ENCODE data around the gene STAMBP.

DNA sequence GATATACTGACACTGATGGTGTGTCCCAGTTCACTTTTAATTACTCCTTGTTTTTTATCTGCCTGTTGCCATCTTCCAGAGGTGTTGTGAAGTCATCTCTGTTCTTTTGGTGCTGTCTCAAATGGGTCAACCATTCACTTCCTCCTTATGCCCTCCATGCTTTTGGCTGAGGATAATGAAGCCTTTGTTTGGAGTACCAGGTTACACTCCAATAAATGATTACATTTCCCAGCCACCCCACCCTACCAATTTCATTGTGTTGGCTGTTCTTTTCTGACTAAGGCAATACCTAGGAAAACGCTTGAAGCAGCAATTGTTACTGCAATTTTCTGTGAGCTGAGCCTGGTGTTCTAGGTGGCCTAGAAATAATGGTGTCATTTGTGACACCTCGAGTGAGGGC, 34.2 kb downstream of the STAMBP start:
- no peak for TF ChIP-seq POLR2A (IDR thresholded peaks at IDR 0.05)
- TF ChIP-seq, protein P1, sequence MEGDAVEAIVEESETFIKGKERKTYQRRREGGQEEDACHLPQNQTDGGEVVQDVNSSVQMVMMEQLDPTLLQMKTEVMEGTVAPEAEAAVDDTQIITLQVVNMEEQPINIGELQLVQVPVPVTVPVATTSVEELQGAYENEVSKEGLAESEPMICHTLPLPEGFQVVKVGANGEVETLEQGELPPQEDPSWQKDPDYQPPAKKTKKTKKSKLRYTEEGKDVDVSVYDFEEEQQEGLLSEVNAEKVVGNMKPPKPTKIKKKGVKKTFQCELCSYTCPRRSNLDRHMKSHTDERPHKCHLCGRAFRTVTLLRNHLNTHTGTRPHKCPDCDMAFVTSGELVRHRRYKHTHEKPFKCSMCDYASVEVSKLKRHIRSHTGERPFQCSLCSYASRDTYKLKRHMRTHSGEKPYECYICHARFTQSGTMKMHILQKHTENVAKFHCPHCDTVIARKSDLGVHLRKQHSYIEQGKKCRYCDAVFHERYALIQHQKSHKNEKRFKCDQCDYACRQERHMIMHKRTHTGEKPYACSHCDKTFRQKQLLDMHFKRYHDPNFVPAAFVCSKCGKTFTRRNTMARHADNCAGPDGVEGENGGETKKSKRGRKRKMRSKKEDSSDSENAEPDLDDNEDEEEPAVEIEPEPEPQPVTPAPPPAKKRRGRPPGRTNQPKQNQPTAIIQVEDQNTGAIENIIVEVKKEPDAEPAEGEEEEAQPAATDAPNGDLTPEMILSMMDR (IDR thresholded peaks at IDR 0.05), result no peak
